GM20431 (cell line): ENCODE measurements around the gene SLC25A15.

Source experiments
- in situ Hi-C: fragments of 300-500 bp; cut with MseI, MboI; formaldehyde crosslinking; loops from one replicate; pipeline ENCODE4 v1.15.0; 2020; ENCODE audit warnings: low sequenced_read_pairs; ENCODE audit not compliant: unreplicated experiment

The SLC25A15 gene

GRCh38 chr13:40789275-40790153 is at the start of gene SLC25A15:
SLC25A15 (plus strand) TSS chr13:40789611; CDS start chr13:40793227, 3,616 bp downstream.
- in situ Hi-C loops: no loop called here

- in situ Hi-C loops: no loop called here
Observed at GRCh38 chr13:40749327-40749726, 40.1 kb upstream of the SLC25A15 start.

- in situ Hi-C loops: no loop called here
Observed at GRCh38 chr13:40755082-40755700, 34.2 kb upstream of the SLC25A15 start.

- in situ Hi-C loops: no loop called here
Observed at GRCh38 chr13:40756042-40756441, 33.4 kb upstream of the SLC25A15 start.

GRCh38 chr13:40758811-40759210 is 30.6 kb upstream of the SLC25A15 start:
- in situ Hi-C loops: no loop called here

- in situ Hi-C loops: no loop called here
Observed at GRCh38 chr13:40762849-40763248, 26.6 kb upstream of the SLC25A15 start.

- in situ Hi-C loops: no loop called here
Observed at GRCh38 chr13:40764587-40765403, 24.6 kb upstream of the SLC25A15 start.

- in situ Hi-C loops: no loop called here
Observed at GRCh38 chr13:40765602-40766001, 23.8 kb upstream of the SLC25A15 start.

GRCh38 chr13:40769970-40770369 is 19.4 kb upstream of the SLC25A15 start:
- in situ Hi-C loops: no loop called here

- in situ Hi-C loops: no loop called here
Observed at GRCh38 chr13:40770609-40770933, 18.8 kb upstream of the SLC25A15 start.

GRCh38 chr13:40770934-40771618 is 18.3 kb upstream of the SLC25A15 start, which contains the start of gene MRPS31:
MRPS31 (minus strand) TSS chr13:40771190; CDS start chr13:40771136, 54 bp downstream.
- in situ Hi-C loops: no loop called here

- in situ Hi-C loops: no loop called here
Observed at GRCh38 chr13:40772765-40773473, 16.5 kb upstream of the SLC25A15 start.

GRCh38 chr13:40774672-40775071 is 14.7 kb upstream of the SLC25A15 start:
- in situ Hi-C loops: no loop called here

- in situ Hi-C loops: no loop called here
Observed at GRCh38 chr13:40776232-40776631, 13.2 kb upstream of the SLC25A15 start.

- in situ Hi-C loops: no loop called here
Observed at GRCh38 chr13:40776681-40777165, 12.7 kb upstream of the SLC25A15 start.

- in situ Hi-C loops: no loop called here
Observed at GRCh38 chr13:40777166-40777808, 12.1 kb upstream of the SLC25A15 start.

GRCh38 chr13:40777809-40778175 is 11.6 kb upstream of the SLC25A15 start:
- in situ Hi-C loops: no loop called here

- in situ Hi-C loops: no loop called here
Observed at GRCh38 chr13:40779049-40779448, 10.4 kb upstream of the SLC25A15 start.

GRCh38 chr13:40779796-40780285 is 9.6 kb upstream of the SLC25A15 start:
- in situ Hi-C loops: no loop called here
